K562 (cell line): Measurements from ENCODE around the gene ABHD16A. TPM values are rescaled to one million over a fixed set of nuclear protein-coding genes. Genes with fewer than 3 reads are reported as not detected.

Source experiments
- MEF2A ChIP-seq: IDR thresholded peaks from 2 replicates; pipeline ENCODE4 v1.6.1; 2011; ENCODE audit warnings: low read depth, mild to moderate bottlenecking, low read length, moderate library complexity; ENCODE audit not compliant: control insufficient read depth
- NBN ChIP-seq: fragments of 450-650 bp; IDR thresholded peaks from 2 replicates; pipeline ENCODE4 v1.6.1; 2016; ENCODE audit warnings: low read depth, mild to moderate bottlenecking
- NELFE ChIP-seq: IDR thresholded peaks from 2 replicates; pipeline ENCODE4 v1.6.1; 2011; ENCODE audit warnings: mild to moderate bottlenecking; ENCODE audit not compliant: insufficient read depth, insufficient read length
- NFIC ChIP-seq: fragments of 450-650 bp; IDR thresholded peaks from 2 replicates; pipeline ENCODE4 v1.6.1; 2017; ENCODE audit warnings: mild to moderate bottlenecking, inconsistent platforms
- PCBP2 ChIP-seq: fragments of 200-400 bp; formaldehyde crosslinking; IDR thresholded peaks from 2 replicates; pipeline ENCODE4 v1.6.1; 2018; ENCODE audit warnings: low read length, low read depth, mild to moderate bottlenecking, moderate library complexity; ENCODE audit not compliant: poor library complexity, severe bottlenecking
- POLR2AphosphoS5 ChIP-seq: IDR thresholded peaks from 2 replicates; pipeline ENCODE4 v1.6.1; 2011; ENCODE audit warnings: mild to moderate bottlenecking, low read depth, low read length, moderate library complexity; ENCODE audit not compliant: control insufficient read depth, insufficient read depth
- RBM39 ChIP-seq: fragments of 200-400 bp; formaldehyde crosslinking; optimal IDR thresholded peaks from 2 replicates; pipeline ENCODE3; 2018; ENCODE audit warnings: low read depth, low read length
- ZNF134 ChIP-seq: fragments of 250-450 bp; sonication (Bioruptor Pico); conservative IDR thresholded peaks from 2 replicates; pipeline ENCODE4 v1.4.0; 2020
- ZNF589 ChIP-seq: fragments of 200-800 bp; sonication (Bioruptor generic); IDR thresholded peaks from 2 replicates; pipeline ENCODE4 v1.6.1; 2016; ENCODE audit warnings: low read depth, missing genetic modification characterization, missing compliant biosample characterization
- polyA plus RNA-seq, 8 experiments: library from polyadenylated mRNA; depleted of rRNA in 4 of 8; stranded (reverse) in 5 of 8; unstranded in 3 of 8; fragments of >200 nt; fragmentation: Nextera tagmentation in 2 of 8; fragmentation: Illumina TruSeq in 1 of 8; extraction: Ambion mirVana in 2 of 8; extraction: Trizol in 1 of 8; gene quantifications; 2 replicates each; pipeline versions ENCODE4 v1.2.1 to v1.2.3, GENCODE V29; 2011 to 2014; ENCODE audit warnings: inconsistent platforms in 1 of 8, missing spikeins in 1 of 8
- total RNA-seq, 7 experiments: library from RNA; depleted of rRNA in 6 of 7; stranded (reverse); fragments of >200 nt in 6 of 7; fragmentation: Illumina TruSeq in 2 of 7; extraction: Trizol in 2 of 7; gene quantifications; 2 replicates each; pipeline versions ENCODE4 v1.2.1 to v1.2.3, GENCODE V29; 2011 to 2021; ENCODE audit warnings: low replicate concordance in 1 of 7
- TF ChIP-seq, protein P1 (sequence below): fragments of 450-650 bp; formaldehyde crosslinking; conservative IDR thresholded peaks from 2 replicates; pipeline ENCODE4 v1.4.0; 2022; ENCODE audit warnings: mild to moderate bottlenecking, missing genetic modification characterization
- TF ChIP-seq, protein P2 (sequence below): fragments of 250-450 bp; sonication (Bioruptor Pico); IDR thresholded peaks from 2 replicates; pipeline ENCODE4 v1.4.0; 2020; ENCODE audit warnings: borderline replicate concordance
- TF ChIP-seq, protein P3 (sequence below): fragments of 450-650 bp; formaldehyde crosslinking; IDR thresholded peaks from 2 replicates; pipeline ENCODE4 v1.4.0; 2020; ENCODE audit warnings: mild to moderate bottlenecking, moderate library complexity

Gene ABHD16A
- total and polyA plus RNA-seq, 9 of the 15 experiments (the other 6 are each of a cell fraction or from before 2014, with no cell fraction given) = 25.8 to 120 (median 81.6) TPM

DNA sequence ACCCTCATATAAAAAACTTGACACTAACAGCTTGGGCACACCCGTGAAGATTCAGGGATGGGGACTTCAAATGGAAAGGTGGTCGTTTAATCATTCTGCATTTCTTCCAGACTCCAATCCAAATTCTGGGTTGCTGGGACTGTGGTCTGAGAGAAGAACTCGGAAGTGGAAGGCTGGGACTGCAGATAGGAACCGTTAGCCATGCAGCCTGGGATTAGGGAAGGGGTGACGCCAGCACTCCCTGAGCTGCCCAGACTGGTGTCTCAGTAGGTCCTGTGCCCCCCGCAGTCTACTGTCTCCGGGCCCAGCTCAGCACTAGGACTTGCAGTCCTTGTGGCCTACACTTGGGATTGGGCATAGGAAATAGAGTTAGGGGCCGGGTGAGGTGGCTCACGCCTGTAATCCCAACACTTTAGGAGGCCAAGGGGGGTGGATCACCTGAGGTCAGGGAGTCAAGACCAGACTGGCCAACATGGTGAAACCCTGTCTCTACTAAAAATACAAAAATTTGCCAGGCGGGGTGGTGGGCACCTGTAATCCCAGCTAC is 33.7 kb upstream of the ABHD16A start (continued):
- TF ChIP-seq ZNF589 = no peak
- no peak for TF ChIP-seq NFIC
- no peak for TF ChIP-seq POLR2AphosphoS5
- TF ChIP-seq, protein P1, sequence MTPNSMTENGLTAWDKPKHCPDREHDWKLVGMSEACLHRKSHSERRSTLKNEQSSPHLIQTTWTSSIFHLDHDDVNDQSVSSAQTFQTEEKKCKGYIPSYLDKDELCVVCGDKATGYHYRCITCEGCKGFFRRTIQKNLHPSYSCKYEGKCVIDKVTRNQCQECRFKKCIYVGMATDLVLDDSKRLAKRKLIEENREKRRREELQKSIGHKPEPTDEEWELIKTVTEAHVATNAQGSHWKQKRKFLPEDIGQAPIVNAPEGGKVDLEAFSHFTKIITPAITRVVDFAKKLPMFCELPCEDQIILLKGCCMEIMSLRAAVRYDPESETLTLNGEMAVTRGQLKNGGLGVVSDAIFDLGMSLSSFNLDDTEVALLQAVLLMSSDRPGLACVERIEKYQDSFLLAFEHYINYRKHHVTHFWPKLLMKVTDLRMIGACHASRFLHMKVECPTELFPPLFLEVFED = 0 out of 2 replicates have a peak, but pooled peaks have one; percentile 14
- no peak for TF ChIP-seq PCBP2
- TF ChIP-seq NELFE = no peak
- no peak for TF ChIP-seq NBN
- TF ChIP-seq RBM39 = no peak
- TF ChIP-seq, protein P2, sequence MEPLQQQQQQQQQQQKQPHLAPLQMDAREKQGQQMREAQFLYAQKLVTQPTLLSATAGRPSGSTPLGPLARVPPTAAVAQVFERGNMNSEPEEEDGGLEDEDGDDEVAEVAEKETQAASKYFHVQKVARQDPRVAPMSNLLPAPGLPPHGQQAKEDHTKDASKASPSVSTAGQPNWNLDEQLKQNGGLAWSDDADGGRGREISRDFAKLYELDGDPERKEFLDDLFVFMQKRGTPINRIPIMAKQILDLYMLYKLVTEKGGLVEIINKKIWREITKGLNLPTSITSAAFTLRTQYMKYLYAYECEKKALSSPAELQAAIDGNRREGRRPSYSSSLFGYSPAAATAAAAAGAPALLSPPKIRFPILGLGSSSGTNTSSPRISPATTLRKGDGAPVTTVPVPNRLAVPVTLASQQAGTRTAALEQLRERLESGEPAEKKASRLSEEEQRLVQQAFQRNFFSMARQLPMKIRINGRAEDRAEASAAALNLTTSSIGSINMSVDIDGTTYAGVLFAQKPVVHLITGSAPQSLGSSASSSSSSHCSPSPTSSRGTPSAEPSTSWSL (CRISPR knock-in tag) = no peak
- no peak for TF ChIP-seq MEF2A
- TF ChIP-seq, protein P3, sequence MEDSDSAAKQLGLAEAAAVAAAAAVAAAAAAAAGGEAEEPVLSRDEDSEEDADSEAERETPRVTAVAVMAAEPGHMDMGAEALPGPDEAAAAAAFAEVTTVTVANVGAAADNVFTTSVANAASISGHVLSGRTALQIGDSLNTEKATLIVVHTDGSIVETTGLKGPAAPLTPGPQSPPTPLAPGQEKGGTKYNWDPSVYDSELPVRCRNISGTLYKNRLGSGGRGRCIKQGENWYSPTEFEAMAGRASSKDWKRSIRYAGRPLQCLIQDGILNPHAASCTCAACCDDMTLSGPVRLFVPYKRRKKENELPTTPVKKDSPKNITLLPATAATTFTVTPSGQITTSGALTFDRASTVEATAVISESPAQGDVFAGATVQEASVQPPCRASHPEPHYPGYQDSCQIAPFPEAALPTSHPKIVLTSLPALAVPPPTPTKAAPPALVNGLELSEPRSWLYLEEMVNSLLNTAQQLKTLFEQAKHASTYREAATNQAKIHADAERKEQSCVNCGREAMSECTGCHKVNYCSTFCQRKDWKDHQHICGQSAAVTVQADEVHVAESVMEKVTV = no peak
- TF ChIP-seq ZNF134 (CRISPR knock-in tag) = no peak
